IPS-20b (cell line): ENCODE measurements around the gene M1AP.

Source experiments
- H3K27ac ChIP-seq: one replicate; pipeline ENCODE4 v1.5.1; 2013; ENCODE audit warnings: low read length
- H3K27me3 ChIP-seq: 2 replicates; pipeline ENCODE4 v1.6.1; 2013; ENCODE audit warnings: mild to moderate bottlenecking, low read length, inconsistent platforms; ENCODE audit not compliant: insufficient read depth
- H3K36me3 ChIP-seq: 2 replicates; pipeline ENCODE4 v1.6.1; 2013; ENCODE audit warnings: low read depth, mild to moderate bottlenecking, inconsistent platforms, low read length, moderate library complexity; ENCODE audit not compliant: insufficient read depth
- H3K4me1 ChIP-seq: 2 replicates; pipeline ENCODE4 v1.6.1; 2013; ENCODE audit warnings: mild to moderate bottlenecking, control low read depth, inconsistent platforms, low read length, moderate library complexity; ENCODE audit not compliant: insufficient read depth
- H3K4me3 ChIP-seq: 2 replicates; pipeline ENCODE4 v1.5.1; 2013; ENCODE audit warnings: mild to moderate bottlenecking, low read length, inconsistent platforms
- H3K9ac ChIP-seq: 2 replicates; pipeline ENCODE4 v1.6.1; 2013; ENCODE audit warnings: low read depth, mild to moderate bottlenecking, inconsistent platforms, low read length, moderate library complexity
- H3K9me3 ChIP-seq: 2 replicates; pipeline ENCODE4 v1.6.1; 2013; ENCODE audit warnings: mild to moderate bottlenecking, low read depth, low read length, inconsistent platforms; ENCODE audit not compliant: insufficient read depth

The M1AP gene

GRCh38 chr2:74550231-74550630 is 97.9 kb downstream of the M1AP start:
- Histone ChIP-seq H3K36me3 (no peaks in the 10 kb centered on the region), H3K9me3 (no peaks in the 10 kb centered on the region), H3K4me1 (peaks cover 18% of the 10 kb centered on the region), H3K9ac (no peak overlapping the region), H3K27ac (no peak overlapping the region), H3K27me3 (peaks cover 75% of the 10 kb centered on the region), H3K4me3 (peak overlapping the region; percentile 73; the same call in 1 of the 2 replicates)

DNA sequence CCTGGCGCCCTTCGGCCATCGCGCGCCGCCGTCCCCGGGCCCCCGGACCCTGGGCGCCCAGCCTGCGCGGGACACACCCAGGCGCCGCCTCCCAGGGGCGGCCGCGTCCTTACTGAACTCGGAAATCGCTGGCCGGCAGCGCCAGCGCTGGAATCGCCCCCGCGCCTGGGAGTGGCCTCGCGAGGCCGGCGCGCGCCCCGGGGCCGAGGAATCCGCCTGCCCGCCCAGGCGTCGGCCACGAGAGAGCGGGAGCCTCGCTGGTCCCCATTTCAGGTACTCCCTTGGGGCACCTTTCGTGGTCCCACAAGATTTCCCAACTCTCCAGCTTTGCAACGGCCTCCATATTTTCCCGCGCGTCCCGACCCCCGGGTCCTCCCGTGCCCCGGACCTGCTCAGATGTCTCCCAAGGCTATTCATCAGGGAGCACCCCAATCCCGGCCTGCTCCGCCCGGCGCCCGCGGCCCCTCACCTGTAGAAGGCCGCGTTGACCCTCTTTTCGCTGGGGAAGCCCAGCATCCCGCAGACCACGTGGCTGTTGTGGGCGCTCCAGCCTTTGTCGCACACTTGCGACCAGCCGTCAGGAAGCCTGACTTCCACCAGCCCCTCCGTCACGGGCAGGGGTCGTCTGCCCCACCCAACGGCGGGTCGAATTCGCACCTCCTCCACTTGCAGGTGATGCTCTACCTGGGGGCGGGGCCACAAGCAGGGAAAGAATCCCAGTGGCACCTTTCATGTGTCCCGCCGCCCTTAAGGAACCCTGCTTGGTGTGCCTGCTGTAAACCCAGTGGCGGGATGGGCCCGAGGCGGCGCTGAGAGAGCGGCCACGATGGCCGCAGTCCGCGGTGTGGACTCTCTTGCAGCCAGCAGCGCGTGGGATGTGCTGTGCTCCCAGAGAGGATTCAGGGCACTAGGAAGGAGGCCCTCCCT is 99.0 kb downstream of the M1AP start:
- Histone ChIP-seq H3K4me3 (peak overlapping the region; percentile 73), H3K36me3 (no peaks in the 10 kb centered on the region), H3K27ac (no peak overlapping the region), H3K27me3 (peaks cover 69% of the 10 kb centered on the region), H3K9ac (peak overlapping the region; percentile 83; the same call in 1 of the 2 replicates), H3K4me1 (peaks cover 18% of the 10 kb centered on the region), H3K9me3 (no peaks in the 10 kb centered on the region)

- H3K27me3 ChIP-seq, result peaks cover 65% of the 10 kb centered on the region
- H3K4me1 ChIP-seq, result peaks cover 18% of the 10 kb centered on the region
- no peaks in the 10 kb centered on the region for H3K36me3 ChIP-seq
- peak overlapping the region; percentile 83; the same call in 1 of the 2 replicates for H3K9ac ChIP-seq
- H3K4me3 ChIP-seq, result peak overlapping the region; percentile 73
- H3K27ac ChIP-seq, result no peak overlapping the region
- no peaks in the 10 kb centered on the region for H3K9me3 ChIP-seq
These were observed 99.7 kb downstream of the M1AP start for GRCh38 chr2:74548285-74548899.

DNA sequence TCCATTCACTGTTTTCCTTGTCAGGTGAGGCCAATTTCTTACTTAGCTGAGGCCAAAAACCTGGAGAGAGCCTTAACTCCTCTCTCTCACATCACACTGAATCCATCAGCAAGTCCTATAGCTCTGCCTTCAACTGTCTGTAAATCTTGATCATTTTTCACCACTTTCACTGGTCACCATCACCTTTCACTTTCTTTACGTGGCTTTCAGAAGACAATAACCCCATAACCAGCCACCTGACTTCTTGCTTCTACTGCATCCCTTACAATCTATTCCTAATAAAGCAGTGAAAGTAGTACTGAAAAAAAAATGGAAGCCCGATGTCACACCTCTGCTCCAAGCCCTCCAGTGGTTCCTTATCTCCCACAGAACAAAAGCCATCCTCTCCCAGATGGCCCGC is 102.1 kb downstream of the M1AP start:
- Histone ChIP-seq H3K4me3 (no peak overlapping the region), H3K36me3 (no peaks in the 10 kb centered on the region), H3K9me3 (no peaks in the 10 kb centered on the region), H3K9ac (no peak overlapping the region), H3K4me1 (peaks cover 13% of the 10 kb centered on the region), H3K27me3 (peaks cover 41% of the 10 kb centered on the region), H3K27ac (no peak overlapping the region)

GRCh38 chr2:74544634-74545033 is 103.5 kb downstream of the M1AP start:
- no peaks in the 10 kb centered on the region for H3K9me3 ChIP-seq
- peaks cover 4% of the 10 kb centered on the region for H3K4me1 ChIP-seq

DNA sequence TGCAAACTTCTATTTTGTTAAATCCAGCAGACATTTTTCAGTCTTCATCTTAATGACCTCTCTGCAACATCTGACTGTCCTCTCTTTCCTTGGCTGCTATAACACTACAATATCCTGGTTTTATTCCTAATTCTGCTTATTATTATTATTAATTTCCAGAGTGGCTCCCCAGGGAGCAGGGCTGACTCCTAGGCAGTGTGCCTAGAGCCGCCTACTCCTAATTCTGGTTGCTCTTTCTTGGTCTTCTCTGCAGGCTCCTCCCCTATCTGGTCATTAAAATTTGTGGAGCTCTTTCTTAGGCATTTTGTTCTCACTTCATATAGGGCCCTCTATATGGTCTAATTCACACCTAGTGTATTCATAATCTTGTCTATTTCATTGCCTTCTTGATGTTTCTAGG is 105.2 kb downstream of the M1AP start:
- Histone ChIP-seq H3K27ac (no peak overlapping the region), H3K9me3 (no peaks in the 10 kb centered on the region), H3K9ac (no peak overlapping the region), H3K4me3 (no peak overlapping the region), H3K36me3 (no peaks in the 10 kb centered on the region), H3K27me3 (peaks cover 11% of the 10 kb centered on the region), H3K4me1 (no peaks in the 10 kb centered on the region)

More at GRCh38 chr2:74544634-74545033, 103.5 kb downstream of the M1AP start:
- no peak overlapping the region for H3K9ac ChIP-seq
- no peak overlapping the region for H3K27ac ChIP-seq
- peaks cover 28% of the 10 kb centered on the region for H3K27me3 ChIP-seq
- no peak overlapping the region for H3K4me3 ChIP-seq
- H3K36me3 ChIP-seq, result no peaks in the 10 kb centered on the region

GRCh38 chr2:74540291-74540690 is 107.8 kb downstream of the M1AP start:
- Histone ChIP-seq H3K4me3 (no peak overlapping the region), H3K27ac (no peak overlapping the region)

GRCh38 chr2:74538881-74539339 is 109.2 kb downstream of the M1AP start:
- Histone ChIP-seq H3K27me3 (no peaks in the 10 kb centered on the region), H3K4me3 (no peak overlapping the region), H3K36me3 (peaks cover 7% of the 10 kb centered on the region; the same call in 1 of the 2 replicates), H3K27ac (no peak overlapping the region), H3K9ac (no peak overlapping the region), H3K4me1 (no peaks in the 10 kb centered on the region), H3K9me3 (no peaks in the 10 kb centered on the region)

More at GRCh38 chr2:74540291-74540690, 107.8 kb downstream of the M1AP start:
- Histone ChIP-seq H3K27me3 (no peaks in the 10 kb centered on the region), H3K36me3 (no peaks in the 10 kb centered on the region), H3K9ac (no peak overlapping the region), H3K9me3 (no peaks in the 10 kb centered on the region), H3K4me1 (no peaks in the 10 kb centered on the region)

DNA sequence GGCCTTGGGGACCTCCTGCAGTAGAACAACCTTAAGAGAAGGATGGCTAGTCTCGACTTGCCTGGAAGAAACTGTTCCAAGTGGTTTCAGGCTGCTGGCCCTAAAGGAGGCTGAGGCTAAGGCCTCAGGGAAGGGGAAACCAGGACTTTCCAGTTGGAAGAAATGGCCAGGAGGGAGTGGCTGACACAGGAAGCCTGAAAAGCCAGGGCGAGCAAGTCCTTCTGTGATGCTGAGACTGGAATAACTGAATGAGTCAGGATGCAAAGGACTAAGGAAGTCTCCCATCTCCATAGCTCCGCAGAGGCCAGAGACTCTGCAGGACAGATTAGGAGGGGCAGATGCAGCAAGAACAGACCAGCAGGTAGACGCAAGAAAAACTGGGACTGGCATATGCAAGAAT is 111.0 kb downstream of the M1AP start:
- no peak overlapping the region for H3K4me3 ChIP-seq
- no peak overlapping the region for H3K9ac ChIP-seq
- no peaks in the 10 kb centered on the region for H3K9me3 ChIP-seq
- peaks cover 25% of the 10 kb centered on the region for H3K36me3 ChIP-seq
- H3K27me3 ChIP-seq, result no peaks in the 10 kb centered on the region
- no peaks in the 10 kb centered on the region for H3K4me1 ChIP-seq
- no peak overlapping the region for H3K27ac ChIP-seq

GRCh38 chr2:74536166-74536950 is 111.8 kb downstream of the M1AP start:
- Histone ChIP-seq H3K9me3 (no peaks in the 10 kb centered on the region), H3K4me3 (no peak overlapping the region), H3K27me3 (no peaks in the 10 kb centered on the region), H3K9ac (no peak overlapping the region), H3K4me1 (no peaks in the 10 kb centered on the region), H3K27ac (no peak overlapping the region), H3K36me3 (peaks cover 33% of the 10 kb centered on the region)

DNA sequence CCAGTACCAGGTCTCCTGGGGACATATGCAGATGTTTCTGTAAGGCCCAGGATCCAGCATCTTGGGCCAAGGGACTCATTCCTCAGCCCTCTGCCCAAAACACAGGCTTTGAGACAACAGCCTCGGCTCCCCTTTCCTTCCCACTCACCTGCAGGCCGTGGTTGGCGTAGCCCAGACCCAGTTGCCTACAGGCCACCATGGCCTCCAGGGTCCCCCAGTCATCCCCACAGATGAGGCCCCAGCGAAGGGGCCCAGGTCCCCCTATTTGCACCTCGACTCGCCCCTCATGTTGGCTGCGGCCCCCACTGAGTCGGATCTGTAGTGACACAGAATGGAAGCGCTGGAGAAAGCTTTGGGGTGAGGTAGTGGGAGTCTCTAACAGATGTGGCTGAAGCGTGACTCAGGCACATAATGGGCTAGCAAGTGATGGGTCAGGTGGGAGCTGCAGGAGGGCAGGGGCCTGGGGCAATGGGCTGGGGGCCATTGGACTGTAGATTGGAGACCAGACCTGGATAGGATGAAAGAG is 112.6 kb downstream of the M1AP start:
- Histone ChIP-seq H3K9me3 (no peaks in the 10 kb centered on the region), H3K4me3 (no peak overlapping the region), H3K4me1 (no peaks in the 10 kb centered on the region), H3K27ac (no peak overlapping the region), H3K9ac (no peak overlapping the region), H3K36me3 (peaks cover 35% of the 10 kb centered on the region), H3K27me3 (peaks cover 4% of the 10 kb centered on the region; the same call in 1 of the 2 replicates)
